HCT116 (cell line): Measurements from ENCODE around the gene IKZF3. TPM values are rescaled to one million over a fixed set of nuclear protein-coding genes. Genes with fewer than 3 reads are reported as not detected.

Experiments used
- EGR1 ChIP-seq: IDR thresholded peaks from 2 replicates; pipeline ENCODE4 v1.6.1; 2012; ENCODE audit warnings: low read depth
- EZH2 ChIP-seq: fragments of 200-600 bp; sonication (generic); IDR thresholded peaks from 2 replicates; pipeline ENCODE4 v1.6.1; 2017; ENCODE audit warnings: antibody characterized with exemption, mixed run types
- EZH2phosphoT487 ChIP-seq: fragments of 200-600 bp; IDR thresholded peaks from 2 replicates; pipeline ENCODE4 v1.6.1; 2018; ENCODE audit warnings: antibody characterized with exemption, borderline replicate concordance
- JUND ChIP-seq: IDR thresholded peaks from 2 replicates; pipeline ENCODE4 v1.6.1; 2012
- POLR2AphosphoS5 ChIP-seq: IDR thresholded peaks from 2 replicates; pipeline ENCODE4 v1.6.1; 2011; ENCODE audit warnings: mild to moderate bottlenecking, low read depth, low read length, moderate library complexity
- microRNA-seq: library from miRNA; unstranded; fragments of <30 nt; microRNA quantifications from one replicate; pipeline ENCODE4, GENCODE V29; 2016; ENCODE audit warnings: borderline number of aligned reads
- total RNA-seq: library from RNA; stranded (reverse); gene quantifications from one replicate; pipeline ENCODE4 v1.2.1, GENCODE V29; 2021; ENCODE audit not compliant: unreplicated experiment
- TF ChIP-seq, protein P1 (sequence below): IDR thresholded peaks from 2 replicates; pipeline ENCODE4 v1.6.1; 2012

Gene IKZF3
- total RNA-seq, 1 experiment from 2014 or later, result 0.30 TPM

DNA sequence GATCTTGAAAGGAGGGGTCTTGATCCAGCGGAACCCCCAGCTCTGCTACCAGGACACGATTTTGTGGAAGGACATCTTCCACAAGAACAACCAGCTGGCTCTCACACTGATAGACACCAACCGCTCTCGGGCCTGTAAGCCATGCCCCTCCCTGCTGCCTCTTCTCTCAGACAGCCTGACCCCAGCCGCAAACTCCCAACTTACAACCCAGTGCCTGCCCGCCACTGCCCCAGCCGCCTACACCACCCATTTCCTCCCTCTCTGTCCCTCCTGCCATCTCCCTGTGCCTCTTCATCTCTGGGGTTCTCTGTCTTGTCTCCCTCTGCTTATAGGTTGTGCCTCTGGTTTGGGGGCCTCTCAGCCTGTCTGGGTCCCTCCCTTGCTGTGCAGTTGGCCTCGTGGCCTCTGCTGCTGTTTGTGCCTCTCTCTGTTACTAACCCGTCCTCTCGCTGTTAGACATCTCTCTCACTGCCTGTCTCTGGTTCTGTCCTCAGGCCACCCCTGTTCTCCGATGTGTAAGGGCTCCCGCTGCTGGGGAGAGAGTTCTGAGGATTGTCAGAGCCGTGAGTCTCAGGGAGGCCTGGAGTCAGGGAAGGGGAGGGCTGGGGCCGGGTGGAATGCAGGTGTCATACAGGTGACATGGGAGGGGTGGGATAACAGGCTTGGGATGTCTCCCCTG is 154.7 kb downstream of the IKZF3 start (continued):
- TF ChIP-seq EGR1, result no peak
- no peak for TF ChIP-seq EZH2phosphoT487
- TF ChIP-seq EZH2, result no peak
- TF ChIP-seq JUND, result no peak
- TF ChIP-seq POLR2AphosphoS5, result no peak
- TF ChIP-seq, protein P1, sequence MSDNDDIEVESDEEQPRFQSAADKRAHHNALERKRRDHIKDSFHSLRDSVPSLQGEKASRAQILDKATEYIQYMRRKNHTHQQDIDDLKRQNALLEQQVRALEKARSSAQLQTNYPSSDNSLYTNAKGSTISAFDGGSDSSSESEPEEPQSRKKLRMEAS, result no peak

Small RNAs within 50 kb of the gene (microRNA-seq; reads per million reads assigned to microRNA genes)
- 2.4 reads per million for gene MIR4728

Other genes with a start within 250 kb of the IKZF3 start
- 0.49 TPM for gene PPP1R1B, start 237.4 kb downstream of the IKZF3 start, total RNA-seq
- 73.9 TPM for gene STARD3, start 227.2 kb downstream of the IKZF3 start, total RNA-seq
- gene TCAP, start 199.0 kb downstream of the IKZF3 start, total RNA-seq, result 1.5 TPM
- gene PNMT, start 195.9 kb downstream of the IKZF3 start, total RNA-seq, result not detected
- 15.2 TPM for gene PGAP3, start 176.3 kb downstream of the IKZF3 start, total RNA-seq
- gene ERBB2, start 164.2 kb downstream of the IKZF3 start, total RNA-seq, result 75.8 TPM
- 73.9 TPM for gene MIEN1, start 133.8 kb downstream of the IKZF3 start, total RNA-seq
- 51.9 TPM for gene GRB7, start 126.4 kb downstream of the IKZF3 start, total RNA-seq
- gene ZPBP2, start 3.9 kb upstream of the IKZF3 start, total RNA-seq, result not detected
- 22.2 TPM for gene GSDMB, start 54.3 kb upstream of the IKZF3 start, total RNA-seq
- 46.9 TPM for gene ORMDL3, start 63.3 kb upstream of the IKZF3 start, total RNA-seq
- gene LRRC3C, start 63.4 kb upstream of the IKZF3 start, total RNA-seq, result not detected
- gene GSDMA, start 98.7 kb upstream of the IKZF3 start, total RNA-seq, result not detected
- 152 TPM for gene PSMD3, start 116.5 kb upstream of the IKZF3 start, total RNA-seq
- gene CSF3, start 151.1 kb upstream of the IKZF3 start, total RNA-seq, result not detected
- gene MED24, start 190.1 kb upstream of the IKZF3 start, total RNA-seq, result 92.1 TPM
- gene THRA, start 198.7 kb upstream of the IKZF3 start, total RNA-seq, result 23.3 TPM
- gene NR1D1, start 236.3 kb upstream of the IKZF3 start, total RNA-seq, result 63.7 TPM